H7 (cell line): ENCODE results near the gene EDN1. TPM values are rescaled to one million over a fixed set of nuclear protein-coding genes. Genes with fewer than 3 reads are reported as not detected.

Experiments
- DNase-seq: peaks from one replicate; pipeline ENCODE4 v3.0.0; 2012
- H3K27me3 ChIP-seq: 2 replicates; pipeline ENCODE4 v1.6.0; 2011; ENCODE audit warnings: mild to moderate bottlenecking, low read length; ENCODE audit not compliant: control insufficient read depth, insufficient read depth
- H3K36me3 ChIP-seq: replicated peaks from 2 replicates; pipeline ENCODE4 v1.5.1; 2011; ENCODE audit warnings: low read length; ENCODE audit not compliant: control insufficient read depth, insufficient read depth
- H3K4me3 ChIP-seq: 2 replicates; pipeline ENCODE4 v1.5.1; 2011; ENCODE audit warnings: low read depth, mild to moderate bottlenecking, control low read depth, low read length, moderate library complexity; ENCODE audit not compliant: insufficient read depth
- total RNA-seq: library from RNA; depleted of rRNA; stranded (reverse); fragments of >200 nt; shearing (Covaris generic); gene quantifications from 2 replicates; pipeline ENCODE4 v1.2.3, GENCODE V29; 2014; rRNA removed

EDN1 gene
- total RNA-seq, result 0.76 and 1.6 TPM in 2 replicates

- H3K27me3 ChIP-seq, result peaks cover 2% of the 10 kb centered on the region; the same call in 1 of the 2 replicates
These were observed at the start of gene EDN1 for GRCh38 chr6:12289933-12290820. EDN1 (plus strand) TSS chr6:12290361; CDS start chr6:12290630, 269 bp downstream.

DNA sequence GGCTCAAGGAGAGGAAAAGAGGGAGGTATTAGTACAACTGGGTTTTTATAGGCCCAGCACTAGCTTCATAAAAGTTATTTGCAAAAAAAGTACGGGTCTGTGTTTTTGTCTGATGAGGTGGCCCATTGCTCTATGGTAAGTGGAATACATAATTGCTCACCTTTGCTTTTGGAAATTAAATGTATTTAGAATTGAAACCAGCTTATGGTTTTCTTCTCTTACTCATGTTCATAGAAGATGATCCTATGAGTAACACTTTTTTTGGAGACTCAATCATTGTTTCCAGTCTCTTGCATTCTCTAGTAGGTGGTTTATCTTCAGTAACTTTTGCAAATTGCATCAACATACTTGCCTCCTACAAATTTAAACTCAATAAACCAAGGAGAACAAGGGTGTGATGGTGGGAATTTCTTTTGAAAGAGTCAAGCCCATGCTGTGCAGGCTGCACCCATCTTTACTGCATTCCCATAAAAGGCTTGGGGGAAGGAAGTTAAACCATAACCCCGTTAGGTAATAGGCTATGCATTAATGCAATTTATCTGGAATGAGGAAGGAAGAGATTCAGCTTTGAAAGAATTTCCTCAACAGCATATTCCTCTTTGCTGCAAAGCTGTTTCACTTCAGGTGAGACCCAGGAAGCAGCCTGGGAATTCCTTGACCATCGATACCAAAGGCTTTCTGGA lies 48.5 kb upstream of the EDN1 start:
- Histone ChIP-seq H3K4me3 (no peak overlapping the region), H3K27me3 (no peaks in the 10 kb centered on the region), H3K36me3 (no peaks in the 10 kb centered on the region)
- no peak for DNase-seq

More at GRCh38 chr6:12289933-12290820, at the start of gene EDN1:
- Histone ChIP-seq H3K36me3 (no peaks in the 10 kb centered on the region), H3K4me3 (peak within 1 kb of the TSS; percentile 39)
- peak; percentile 80 for DNase-seq

GRCh38 chr6:12243169-12243568 lies 47.0 kb upstream of the EDN1 start:
- no peak for DNase-seq
- no peaks in the 10 kb centered on the region for H3K36me3 ChIP-seq
- no peaks in the 10 kb centered on the region for H3K27me3 ChIP-seq
- H3K4me3 ChIP-seq, result no peak overlapping the region

GRCh38 chr6:12245360-12245759 lies 44.8 kb upstream of the EDN1 start:
- no peak for DNase-seq
- Histone ChIP-seq H3K36me3 (no peaks in the 10 kb centered on the region), H3K27me3 (no peaks in the 10 kb centered on the region), H3K4me3 (no peak overlapping the region)

- Histone ChIP-seq H3K4me3 (no peak overlapping the region), H3K36me3 (no peaks in the 10 kb centered on the region), H3K27me3 (no peaks in the 10 kb centered on the region)
- DNase-seq, result peak; percentile 26
These were observed 44.1 kb upstream of the EDN1 start for GRCh38 chr6:12245763-12246718.

DNA sequence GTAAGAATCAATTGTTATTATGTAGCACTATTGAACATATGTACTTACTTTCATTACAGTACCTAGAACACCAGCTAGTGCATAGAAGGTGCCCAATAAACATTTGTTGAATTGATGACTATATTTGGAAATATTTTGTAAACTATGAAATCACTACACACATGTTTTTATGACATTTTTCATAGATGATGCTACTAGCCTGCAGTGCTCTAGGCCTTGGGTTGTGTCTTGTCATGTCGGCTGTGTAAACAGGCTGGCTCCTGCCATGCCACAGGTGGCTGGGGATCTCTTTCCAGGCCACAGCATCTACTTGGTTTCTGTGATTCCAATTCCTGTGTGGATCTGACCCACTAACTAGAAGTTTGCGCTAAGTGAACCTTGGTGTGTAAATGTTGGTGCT lies 43.3 kb upstream of the EDN1 start:
- no peak overlapping the region for H3K4me3 ChIP-seq
- no peaks in the 10 kb centered on the region for H3K36me3 ChIP-seq
- no peak for DNase-seq

GRCh38 chr6:12249541-12250382 lies 40.4 kb upstream of the EDN1 start:
- Histone ChIP-seq H3K4me3 (no peak overlapping the region), H3K27me3 (no peaks in the 10 kb centered on the region), H3K36me3 (no peaks in the 10 kb centered on the region)
- no peak for DNase-seq

More for the DNA sequence above, 43.3 kb upstream of the EDN1 start:
- no peaks in the 10 kb centered on the region for H3K27me3 ChIP-seq

- no peak for DNase-seq
- H3K27me3 ChIP-seq, result no peaks in the 10 kb centered on the region
- H3K4me3 ChIP-seq, result no peak overlapping the region
- H3K36me3 ChIP-seq, result no peaks in the 10 kb centered on the region
These were observed 39.8 kb upstream of the EDN1 start for GRCh38 chr6:12250383-12250770.

DNA sequence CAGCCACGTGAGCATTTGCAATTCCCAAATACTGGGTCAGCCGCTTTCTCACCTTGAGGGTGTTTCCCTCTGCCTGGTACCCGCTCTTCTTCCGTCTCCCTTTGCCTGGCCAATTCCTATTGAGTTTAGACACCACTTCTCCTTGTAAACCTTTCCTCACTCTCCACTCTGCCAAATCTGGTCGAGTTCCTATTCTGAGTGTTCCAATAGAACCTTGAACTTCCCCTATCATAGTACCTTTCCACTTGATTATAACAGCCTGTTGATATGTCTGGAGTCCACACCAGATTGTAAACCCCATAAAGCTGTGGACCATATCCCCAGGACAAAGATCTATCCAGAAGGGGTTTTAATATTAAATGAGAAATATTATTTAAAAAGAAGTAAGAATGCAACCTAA lies 36.0 kb upstream of the EDN1 start:
- Histone ChIP-seq H3K36me3 (no peaks in the 10 kb centered on the region), H3K27me3 (no peaks in the 10 kb centered on the region), H3K4me3 (no peak overlapping the region)
- DNase-seq, result no peak

DNA sequence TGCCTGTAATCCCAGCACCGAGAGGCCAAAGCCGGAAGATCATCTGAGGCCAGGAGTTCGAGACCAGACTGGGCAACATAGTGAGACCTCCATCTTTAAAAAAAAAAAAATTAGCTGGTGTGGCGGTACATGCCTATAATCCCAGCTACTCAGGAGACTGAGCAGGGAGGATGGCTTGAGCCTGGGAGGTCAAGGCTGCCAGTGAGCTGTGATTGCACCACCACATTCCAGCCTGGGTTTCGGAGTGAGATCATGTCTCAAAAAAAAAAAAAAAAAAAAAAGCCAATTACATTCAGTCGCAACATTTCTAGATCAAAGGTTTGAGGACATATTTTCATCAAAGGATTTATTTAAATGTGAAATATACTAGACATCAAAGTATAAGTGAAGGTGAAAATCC lies 32.0 kb upstream of the EDN1 start:
- no peak for DNase-seq
- H3K36me3 ChIP-seq, result no peaks in the 10 kb centered on the region
- no peaks in the 10 kb centered on the region for H3K27me3 ChIP-seq
- no peak overlapping the region for H3K4me3 ChIP-seq

DNA sequence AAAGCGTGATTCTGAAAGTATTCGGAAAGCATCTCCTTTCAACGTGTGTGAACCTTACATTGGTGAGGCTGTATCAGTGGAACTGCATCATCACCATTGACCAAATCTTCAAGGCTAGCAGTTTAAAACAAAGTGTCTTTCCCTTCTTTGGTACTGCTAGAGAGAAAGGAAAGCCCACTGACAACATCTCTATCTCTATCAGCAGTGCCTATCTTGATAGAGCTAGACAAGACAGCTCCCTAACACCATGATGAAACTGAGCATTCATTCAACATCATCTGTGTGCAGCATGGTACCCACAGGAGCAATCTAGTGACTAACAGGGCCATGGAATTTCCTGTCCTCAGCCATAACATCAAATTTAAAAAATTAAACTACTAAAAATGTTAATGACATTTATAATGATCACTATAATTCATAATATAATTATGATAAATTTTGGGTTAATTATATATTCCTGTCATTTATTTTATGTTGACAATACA lies 31.5 kb upstream of the EDN1 start:
- DNase-seq, result no peak

GRCh38 chr6:12260458-12261093 lies 29.6 kb upstream of the EDN1 start:
- no peak overlapping the region for H3K4me3 ChIP-seq
- H3K36me3 ChIP-seq, result no peaks in the 10 kb centered on the region
- DNase-seq, result no peak
- H3K27me3 ChIP-seq, result no peaks in the 10 kb centered on the region

More for the DNA sequence above, 31.5 kb upstream of the EDN1 start:
- H3K4me3 ChIP-seq, result no peak overlapping the region
- no peaks in the 10 kb centered on the region for H3K27me3 ChIP-seq
- no peaks in the 10 kb centered on the region for H3K36me3 ChIP-seq

DNA sequence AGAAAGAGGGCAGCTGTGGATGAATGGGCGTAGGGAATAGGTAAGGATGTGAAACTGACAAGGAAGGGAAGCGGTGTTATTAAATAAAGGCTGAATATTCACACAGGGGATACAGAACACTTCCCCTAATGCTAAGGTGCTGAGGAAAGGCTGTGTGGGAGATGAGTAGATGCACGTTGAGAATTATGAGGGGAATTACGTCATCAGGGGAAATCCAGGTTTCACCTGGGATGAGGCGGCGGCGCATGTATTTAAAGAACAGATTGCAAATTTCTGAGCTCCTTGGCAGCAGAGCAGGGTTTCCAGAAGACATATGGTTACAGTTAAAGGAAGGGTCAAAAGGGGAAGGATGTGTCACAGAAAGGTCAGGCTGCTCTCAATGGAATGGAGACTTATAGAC lies 28.7 kb upstream of the EDN1 start:
- no peak overlapping the region for H3K4me3 ChIP-seq
- no peaks in the 10 kb centered on the region for H3K27me3 ChIP-seq
- DNase-seq, result no peak
- no peaks in the 10 kb centered on the region for H3K36me3 ChIP-seq
